Caco-2 (cell line): ENCODE results near the gene CLEC16A. TPM values are rescaled to one million over a fixed set of nuclear protein-coding genes. Genes with fewer than 3 reads are reported as not detected.

Experiments used
- BruUV-seq: library from RNA; stranded (reverse); fragments of 400-500 nt; replicated peaks from 2 replicates; lab custom pipeline; 2021; lab: Mats Ljungman, UMichigan
- CTCF ChIA-PET: fragments of 300-600 bp; sonication (Branson Sonifier 250); formaldehyde crosslinking; loops from one replicate; lab custom pipeline; 2022; ENCODE audit warnings: antibody characterized with exemption; lab: Charles Lee
- POLR2A ChIA-PET: fragments of 300-600 bp; sonication (Branson Sonifier 250); formaldehyde crosslinking; loops from one replicate; lab custom pipeline; 2022; ENCODE audit warnings: antibody characterized with exemption; lab: Charles Lee
- DNase-seq, 2 experiments: peaks; one replicate each; pipeline versions ENCODE4 v3.0.0 to v3.0.0-alpha.2; 2020 to 2022
- H3K27me3 ChIP-seq: replicated peaks from 2 replicates; pipeline ENCODE4 v1.6.0; 2011; ENCODE audit warnings: low read length; ENCODE audit not compliant: control insufficient read depth, insufficient read depth
- H3K36me3 ChIP-seq: 2 replicates; pipeline ENCODE4 v1.5.1; 2011; ENCODE audit warnings: low read length; ENCODE audit not compliant: control insufficient read depth, insufficient read depth
- H3K4me1 ChIP-seq: fragments of 250-450 bp; sonication (Bioruptor Pico); 2 replicates; pipeline ENCODE4 v1.5.1; 2020; ENCODE audit warnings: mild to moderate bottlenecking
- H3K4me3 ChIP-seq: 2 replicates; pipeline ENCODE4 v1.5.1; 2011; ENCODE audit warnings: low read depth, mild to moderate bottlenecking, control low read depth, low read length
- H3K9me3 ChIP-seq: fragments of 250-450 bp; sonication (Bioruptor Pico); 2 replicates; pipeline ENCODE4 v1.5.1; 2020; ENCODE audit warnings: mild to moderate bottlenecking, moderate library complexity
- H3K27ac Mint-ChIP-seq: one replicate; pipeline ENCODE4 v1.8.0; 2022; ENCODE audit warnings: mixed read lengths; ENCODE audit not compliant: unreplicated experiment
- H3K27me3 Mint-ChIP-seq: one replicate; pipeline ENCODE4 v1.8.0; 2022; ENCODE audit warnings: mixed read lengths; ENCODE audit not compliant: insufficient read depth, unreplicated experiment
- H3K36me3 Mint-ChIP-seq: one replicate; pipeline ENCODE4 v1.8.0; 2022; ENCODE audit warnings: mild to moderate bottlenecking, mixed read lengths; ENCODE audit not compliant: insufficient read depth, unreplicated experiment
- H3K4me1 Mint-ChIP-seq: one replicate; pipeline ENCODE4 v1.8.0; 2022; ENCODE audit warnings: low read depth, mixed read lengths; ENCODE audit not compliant: unreplicated experiment
- H3K4me3 Mint-ChIP-seq: one replicate; pipeline ENCODE4 v1.8.0; 2022; ENCODE audit warnings: mild to moderate bottlenecking, moderate library complexity, mixed read lengths; ENCODE audit not compliant: unreplicated experiment
- H3K9me3 Mint-ChIP-seq: one replicate; pipeline ENCODE4 v1.8.0; 2022; ENCODE audit warnings: mixed read lengths; ENCODE audit not compliant: unreplicated experiment
- intact Hi-C: fragments of 100-400 bp; cut with micrococcal nuclease; formaldehyde crosslinking; loops from one replicate; pipeline ENCODE4 v1.10.0; 2022; ENCODE audit not compliant: unreplicated experiment
- total RNA-seq: library from RNA; stranded (reverse); gene quantifications from 2 replicates; pipeline ENCODE4 v1.2.3, GENCODE V29; 2022
- TF ChIP-seq, protein P1 (sequence below), 2 experiments: fragments of 200-600 bp in 1 of 2; IDR thresholded peaks; 1 replicate in 1 of 2; 2 replicates in 1 of 2; pipeline versions ENCODE4 v1.5.1 to v1.8.0; 2011 to 2022; ENCODE audit warnings: antibody characterized with exemption in 1 of 2, control low read depth in 1 of 2, inconsistent platforms in 1 of 2, low read depth in 1 of 2, low read length in 1 of 2, mild to moderate bottlenecking in 1 of 2, moderate library complexity in 1 of 2; ENCODE audit not compliant: insufficient read depth in 1 of 2, severe bottlenecking in 1 of 2, unreplicated experiment in 1 of 2

Gene CLEC16A
- total RNA-seq, 1 experiment from 2014 or later = 27.0 TPM

DNA sequence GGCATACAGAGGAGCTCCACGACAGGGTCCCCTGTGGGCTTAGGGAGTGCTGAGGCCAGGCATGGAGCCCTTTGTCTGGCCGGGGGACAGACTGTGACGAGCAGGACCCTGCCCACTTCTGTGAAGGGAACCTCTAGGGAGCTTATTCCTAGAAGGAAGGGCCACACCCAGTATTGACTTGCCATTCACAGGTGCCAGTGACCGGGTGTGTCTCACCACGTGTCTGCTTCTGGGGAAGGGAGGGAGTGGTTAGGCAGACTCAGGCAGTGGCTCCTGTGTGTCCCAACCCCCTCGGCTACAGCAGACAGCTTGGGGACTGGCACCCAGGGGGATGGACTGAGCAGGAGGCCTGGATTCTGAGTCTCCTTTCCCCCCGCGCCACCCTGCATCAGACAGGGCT, 254.5 kb downstream of the CLEC16A start:
- Mint-ChIP-seq H3K36me3 (no peaks in the 10 kb centered on the region), H3K4me3 (no peak overlapping the region), H3K27ac (no peak overlapping the region), H3K27me3 (no peaks in the 10 kb centered on the region), H3K4me1 (peaks cover 10% of the 10 kb centered on the region), H3K9me3 (no peaks in the 10 kb centered on the region)
- no peak overlapping the region for H3K4me3 ChIP-seq
- H3K36me3 ChIP-seq = no peaks in the 10 kb centered on the region
- TF ChIP-seq, protein P1, sequence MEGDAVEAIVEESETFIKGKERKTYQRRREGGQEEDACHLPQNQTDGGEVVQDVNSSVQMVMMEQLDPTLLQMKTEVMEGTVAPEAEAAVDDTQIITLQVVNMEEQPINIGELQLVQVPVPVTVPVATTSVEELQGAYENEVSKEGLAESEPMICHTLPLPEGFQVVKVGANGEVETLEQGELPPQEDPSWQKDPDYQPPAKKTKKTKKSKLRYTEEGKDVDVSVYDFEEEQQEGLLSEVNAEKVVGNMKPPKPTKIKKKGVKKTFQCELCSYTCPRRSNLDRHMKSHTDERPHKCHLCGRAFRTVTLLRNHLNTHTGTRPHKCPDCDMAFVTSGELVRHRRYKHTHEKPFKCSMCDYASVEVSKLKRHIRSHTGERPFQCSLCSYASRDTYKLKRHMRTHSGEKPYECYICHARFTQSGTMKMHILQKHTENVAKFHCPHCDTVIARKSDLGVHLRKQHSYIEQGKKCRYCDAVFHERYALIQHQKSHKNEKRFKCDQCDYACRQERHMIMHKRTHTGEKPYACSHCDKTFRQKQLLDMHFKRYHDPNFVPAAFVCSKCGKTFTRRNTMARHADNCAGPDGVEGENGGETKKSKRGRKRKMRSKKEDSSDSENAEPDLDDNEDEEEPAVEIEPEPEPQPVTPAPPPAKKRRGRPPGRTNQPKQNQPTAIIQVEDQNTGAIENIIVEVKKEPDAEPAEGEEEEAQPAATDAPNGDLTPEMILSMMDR (IDR thresholded peaks at IDR 0.05; ENCODE audit: insufficient read depth in 1 of 2, low read depth in 1 of 2, low read length in 1 of 2, severe bottlenecking in 1 of 2, unreplicated experiment in 1 of 2) = no peak
- intact Hi-C loops = no loop called here
- no peaks in the 10 kb centered on the region for H3K4me1 ChIP-seq
- no peaks in the 10 kb centered on the region for H3K9me3 ChIP-seq
- no TSS peak for BruUV-seq
- POLR2A ChIA-PET = no interaction called here
- no peak for DNase-seq
- CTCF ChIA-PET = no interaction called here
- H3K27me3 ChIP-seq = no peaks in the 10 kb centered on the region

DNA sequence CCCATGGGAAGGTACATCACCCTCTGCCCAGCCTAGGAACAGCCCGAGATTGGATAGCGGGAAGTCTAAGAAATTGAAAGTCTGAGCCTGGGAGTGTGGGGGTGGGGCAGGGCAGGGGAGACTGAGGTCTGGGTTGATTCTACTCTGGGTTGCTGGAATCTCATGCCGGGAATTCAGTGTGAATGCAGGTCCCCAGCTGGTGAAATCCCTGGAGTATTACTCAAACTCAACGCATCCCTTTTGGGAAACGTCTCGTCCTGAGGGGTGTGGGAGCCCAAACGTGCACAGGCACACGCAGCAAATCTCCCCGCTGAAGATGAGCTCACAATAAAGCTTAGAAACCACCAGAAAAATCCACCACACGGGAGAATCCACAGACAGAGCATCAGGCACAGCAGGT, 256.2 kb downstream of the CLEC16A start:
- Histone ChIP-seq H3K36me3 (no peaks in the 10 kb centered on the region), H3K27me3 (no peaks in the 10 kb centered on the region), H3K4me1 (no peaks in the 10 kb centered on the region), H3K4me3 (no peak overlapping the region), H3K9me3 (no peaks in the 10 kb centered on the region)
- TF ChIP-seq, protein P1 (IDR thresholded peaks at IDR 0.05; ENCODE audit: insufficient read depth in 1 of 2, low read depth in 1 of 2, low read length in 1 of 2, severe bottlenecking in 1 of 2, unreplicated experiment in 1 of 2) = no peak
- CTCF ChIA-PET = no interaction called here
- Mint-ChIP-seq H3K36me3 (no peaks in the 10 kb centered on the region), H3K4me1 (peaks cover 10% of the 10 kb centered on the region), H3K9me3 (no peaks in the 10 kb centered on the region), H3K27me3 (no peaks in the 10 kb centered on the region), H3K4me3 (no peak overlapping the region), H3K27ac (no peak overlapping the region)
- no TSS peak for BruUV-seq
- intact Hi-C loops = no loop called here
- DNase-seq = no peak
- POLR2A ChIA-PET = no interaction called here

DNA sequence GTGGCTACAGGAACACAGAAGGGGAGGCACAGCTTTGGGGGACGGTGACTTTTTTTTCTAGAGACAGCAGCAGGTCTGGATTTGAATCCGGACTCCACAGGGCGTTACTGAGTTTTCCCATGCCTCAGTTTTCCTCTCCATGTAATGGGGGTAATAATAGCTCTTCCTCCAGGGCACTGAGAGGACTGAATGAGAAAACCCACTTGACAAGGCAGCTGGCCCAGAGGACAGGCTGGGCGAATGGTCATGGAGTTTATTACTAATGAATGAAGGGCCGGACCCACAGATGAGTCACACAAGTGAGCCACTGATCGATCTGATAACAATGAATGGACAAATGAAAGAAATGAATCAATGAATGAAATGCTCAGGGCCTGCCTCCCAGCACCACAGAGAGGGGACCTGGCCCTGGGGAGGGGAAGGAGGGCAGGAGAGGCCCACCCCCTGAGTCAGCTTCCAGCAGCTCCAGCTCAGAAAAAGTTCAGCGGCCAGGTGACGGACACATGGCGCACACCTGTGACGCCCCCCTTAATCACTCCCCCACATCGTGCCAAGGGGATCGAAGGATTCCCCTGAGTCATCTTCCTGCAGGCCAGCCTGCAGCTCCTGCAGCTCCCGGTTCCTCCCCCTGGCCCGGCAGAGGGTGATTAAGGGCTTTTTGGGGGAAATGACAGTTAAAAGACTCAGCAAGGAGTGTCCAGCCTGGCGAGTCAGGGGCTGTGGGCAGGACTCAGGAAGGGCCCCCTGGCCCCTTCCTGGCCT, 257.3 kb downstream of the CLEC16A start:
- TF ChIP-seq, protein P1 (IDR thresholded peaks at IDR 0.05; ENCODE audit: insufficient read depth in 1 of 2, low read depth in 1 of 2, low read length in 1 of 2, severe bottlenecking in 1 of 2, unreplicated experiment in 1 of 2) = no peak
- POLR2A ChIA-PET = no interaction called here
- Mint-ChIP-seq H3K27me3 (no peaks in the 10 kb centered on the region), H3K4me3 (no peak overlapping the region), H3K4me1 (peaks cover 10% of the 10 kb centered on the region), H3K27ac (no peak overlapping the region), H3K9me3 (no peaks in the 10 kb centered on the region), H3K36me3 (no peaks in the 10 kb centered on the region)
- H3K27me3 ChIP-seq = no peaks in the 10 kb centered on the region
- no peaks in the 10 kb centered on the region for H3K36me3 ChIP-seq
- intact Hi-C loops = no loop called here
- no peaks in the 10 kb centered on the region for H3K9me3 ChIP-seq
- DNase-seq = no peak
- H3K4me1 ChIP-seq = no peaks in the 10 kb centered on the region
- CTCF ChIA-PET = no interaction called here
- H3K4me3 ChIP-seq = no peak overlapping the region
- BruUV-seq = no TSS peak
